ENCODE results near the gene CITED2. TPM values are rescaled to one million over a fixed set of nuclear protein-coding genes. Genes with fewer than 3 reads are reported as not detected.

The CITED2 gene
- total and polyA plus RNA-seq, 2 experiments from 2014 or later, result 78.5 to 292 TPM

GRCh38 chr6:139327038-139327437 lies 47.4 kb downstream of the CITED2 start:
- H3K27ac ChIP-seq, result no peak overlapping the region
- no peak overlapping the region for H2AFZ ChIP-seq
- no peaks in the 10 kb centered on the region for H3K27me3 ChIP-seq
- no peaks in the 10 kb centered on the region for H3K9me3 ChIP-seq (ENCODE audit: low read depth)
- H3K4me3 ChIP-seq, result no peak overlapping the region
- no peak overlapping the region for H3K4me2 ChIP-seq
- H3K79me2 ChIP-seq, result no peaks in the 10 kb centered on the region
- no peaks in the 10 kb centered on the region for H4K20me1 ChIP-seq (ENCODE audit: insufficient read depth, poor library complexity, severe bottlenecking)
- no peaks in the 10 kb centered on the region for H3K9me2 ChIP-seq (replicated peaks; ENCODE audit: insufficient read depth)
- H3K4me1 ChIP-seq (ENCODE audit: insufficient read depth), result no peaks in the 10 kb centered on the region
- whole genome bisulfite sequencing (ENCODE audit: low lambda C conversion rate, missing lambda C conversion rate), result 93% methylated on average over 5 of the region's 5 CpGs
- no peak for TF ChIP-seq EZH2phosphoT487 (IDR thresholded peaks at IDR 0.05; ENCODE audit: low read depth, severe bottlenecking, unreplicated experiment)
- no peak for TF ChIP-seq EZH2 (IDR thresholded peaks at IDR 0.05; ENCODE audit: borderline replicate concordance)
- no peak for TF ChIP-seq CTCF (IDR thresholded peaks at IDR 0.05; ENCODE audit: poor library complexity)
- H3K36me3 ChIP-seq (replicated peaks; ENCODE audit: insufficient read depth, low read depth), result no peaks in the 10 kb centered on the region
- DNase-seq (ENCODE audit: low spot score), result no peak

GRCh38 chr6:139325686-139326085 lies 48.8 kb downstream of the CITED2 start:
- Histone ChIP-seq H2AFZ (no peak overlapping the region), H3K9me2 (replicated peaks; ENCODE audit: insufficient read depth) (no peaks in the 10 kb centered on the region), H3K4me2 (no peak overlapping the region), H3K9me3 (ENCODE audit: low read depth) (no peaks in the 10 kb centered on the region), H3K27ac (no peak overlapping the region), H3K4me1 (ENCODE audit: insufficient read depth) (no peaks in the 10 kb centered on the region), H3K79me2 (no peaks in the 10 kb centered on the region), H3K36me3 (replicated peaks; ENCODE audit: insufficient read depth, low read depth) (no peaks in the 10 kb centered on the region), H3K27me3 (no peaks in the 10 kb centered on the region), H3K4me3 (no peak overlapping the region), H4K20me1 (ENCODE audit: insufficient read depth, poor library complexity, severe bottlenecking) (no peaks in the 10 kb centered on the region)
- 71% methylated on average over 1 of the region's 1 CpG for WGBS (ENCODE audit: low lambda C conversion rate, missing lambda C conversion rate)
- TF ChIP-seq EZH2phosphoT487 (IDR thresholded peaks at IDR 0.05; ENCODE audit: low read depth, severe bottlenecking, unreplicated experiment) (no peak), CTCF (IDR thresholded peaks at IDR 0.05; ENCODE audit: poor library complexity) (no peak), EZH2 (IDR thresholded peaks at IDR 0.05; ENCODE audit: borderline replicate concordance) (no peak)
- no peak for DNase-seq (ENCODE audit: low spot score)

- H3K27ac ChIP-seq, result no peak overlapping the region
- no peak overlapping the region for H2AFZ ChIP-seq
- TF ChIP-seq EZH2phosphoT487 (IDR thresholded peaks at IDR 0.05; ENCODE audit: low read depth, severe bottlenecking, unreplicated experiment), result no peak
- no peak for TF ChIP-seq CTCF (IDR thresholded peaks at IDR 0.05; ENCODE audit: poor library complexity)
- no peak for TF ChIP-seq EZH2 (IDR thresholded peaks at IDR 0.05; ENCODE audit: borderline replicate concordance)
- H3K4me2 ChIP-seq, result no peak overlapping the region
- no peak overlapping the region for H3K4me3 ChIP-seq
- H3K36me3 ChIP-seq (replicated peaks; ENCODE audit: insufficient read depth, low read depth), result no peaks in the 10 kb centered on the region
- H3K27me3 ChIP-seq, result no peaks in the 10 kb centered on the region
- DNase-seq (ENCODE audit: low spot score), result no peak
- H3K79me2 ChIP-seq, result no peaks in the 10 kb centered on the region
- no peaks in the 10 kb centered on the region for H4K20me1 ChIP-seq (ENCODE audit: insufficient read depth, poor library complexity, severe bottlenecking)
- H3K9me3 ChIP-seq (ENCODE audit: low read depth), result no peaks in the 10 kb centered on the region
- H3K9me2 ChIP-seq (replicated peaks; ENCODE audit: insufficient read depth), result no peaks in the 10 kb centered on the region
- no peaks in the 10 kb centered on the region for H3K4me1 ChIP-seq (ENCODE audit: insufficient read depth)
These were observed 49.3 kb downstream of the CITED2 start for GRCh38 chr6:139325125-139325524.

GRCh38 chr6:139324301-139324555 lies 50.2 kb downstream of the CITED2 start:
- Histone ChIP-seq H3K4me2 (no peak overlapping the region), H3K79me2 (no peaks in the 10 kb centered on the region), H4K20me1 (ENCODE audit: insufficient read depth, poor library complexity, severe bottlenecking) (no peaks in the 10 kb centered on the region), H3K9me3 (ENCODE audit: low read depth) (no peaks in the 10 kb centered on the region), H3K27ac (no peak overlapping the region), H3K4me1 (ENCODE audit: insufficient read depth) (no peaks in the 10 kb centered on the region), H3K36me3 (replicated peaks; ENCODE audit: insufficient read depth, low read depth) (no peaks in the 10 kb centered on the region), H2AFZ (no peak overlapping the region), H3K27me3 (no peaks in the 10 kb centered on the region), H3K4me3 (no peak overlapping the region), H3K9me2 (replicated peaks; ENCODE audit: insufficient read depth) (no peaks in the 10 kb centered on the region)
- no peak for DNase-seq (ENCODE audit: low spot score)
- 56% methylated on average over 1 of the region's 1 CpG for WGBS (ENCODE audit: low lambda C conversion rate, missing lambda C conversion rate)
- TF ChIP-seq EZH2 (IDR thresholded peaks at IDR 0.05; ENCODE audit: borderline replicate concordance) (no peak), CTCF (IDR thresholded peaks at IDR 0.05; ENCODE audit: poor library complexity) (no peak), EZH2phosphoT487 (IDR thresholded peaks at IDR 0.05; ENCODE audit: low read depth, severe bottlenecking, unreplicated experiment) (no peak)

All from hepatocyte (in vitro differentiated cells).